DND-41 (cell line): ENCODE measurements around the gene EML1.

Experiments
- EZH2 ChIP-seq: IDR thresholded peaks from 3 replicates; pipeline ENCODE4 v1.6.1; 2012; ENCODE audit warnings: borderline replicate concordance, low read depth, mild to moderate bottlenecking, moderate library complexity, low read length, inconsistent platforms; ENCODE audit not compliant: severe bottlenecking
- TF ChIP-seq, protein P1 (sequence below): IDR thresholded peaks from 2 replicates; pipeline ENCODE4 v1.5.1; 2012; ENCODE audit warnings: borderline replicate concordance, low read length, moderate library complexity, mild to moderate bottlenecking; ENCODE audit not compliant: poor library complexity, severe bottlenecking; ENCODE audit errors: extremely low read depth

DNA sequence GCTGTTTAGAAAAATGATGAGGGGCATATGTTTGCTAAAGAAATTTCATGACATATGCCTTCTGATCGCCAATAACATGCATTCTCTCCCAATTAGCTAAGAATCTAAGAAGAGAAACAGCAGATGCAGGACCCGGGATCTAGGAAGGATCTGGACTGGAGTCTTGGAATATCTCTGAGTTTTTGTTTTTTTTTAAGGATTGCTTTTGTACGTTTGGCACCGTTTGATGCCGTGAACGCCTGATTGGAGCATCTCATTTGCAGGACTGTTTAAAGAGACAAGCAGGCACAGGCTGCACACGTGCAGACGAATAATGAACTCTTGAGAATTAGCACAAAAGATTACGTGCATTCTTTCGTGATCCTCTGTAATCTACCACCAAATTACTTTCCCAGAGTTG is 13.6 kb downstream of the EML1 start:
- no peak for TF ChIP-seq EZH2
- TF ChIP-seq, protein P1, sequence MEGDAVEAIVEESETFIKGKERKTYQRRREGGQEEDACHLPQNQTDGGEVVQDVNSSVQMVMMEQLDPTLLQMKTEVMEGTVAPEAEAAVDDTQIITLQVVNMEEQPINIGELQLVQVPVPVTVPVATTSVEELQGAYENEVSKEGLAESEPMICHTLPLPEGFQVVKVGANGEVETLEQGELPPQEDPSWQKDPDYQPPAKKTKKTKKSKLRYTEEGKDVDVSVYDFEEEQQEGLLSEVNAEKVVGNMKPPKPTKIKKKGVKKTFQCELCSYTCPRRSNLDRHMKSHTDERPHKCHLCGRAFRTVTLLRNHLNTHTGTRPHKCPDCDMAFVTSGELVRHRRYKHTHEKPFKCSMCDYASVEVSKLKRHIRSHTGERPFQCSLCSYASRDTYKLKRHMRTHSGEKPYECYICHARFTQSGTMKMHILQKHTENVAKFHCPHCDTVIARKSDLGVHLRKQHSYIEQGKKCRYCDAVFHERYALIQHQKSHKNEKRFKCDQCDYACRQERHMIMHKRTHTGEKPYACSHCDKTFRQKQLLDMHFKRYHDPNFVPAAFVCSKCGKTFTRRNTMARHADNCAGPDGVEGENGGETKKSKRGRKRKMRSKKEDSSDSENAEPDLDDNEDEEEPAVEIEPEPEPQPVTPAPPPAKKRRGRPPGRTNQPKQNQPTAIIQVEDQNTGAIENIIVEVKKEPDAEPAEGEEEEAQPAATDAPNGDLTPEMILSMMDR: no peak
